Inferior parietal cortex (tissue), 1 donor: ENCODE results near the gene RAX2.
"Not testable (repeated sequence)": the region's sequence is repeated elsewhere in the genome, so short reads cannot be mapped to it uniquely, and the experiment has no call there.

ENCODE experiments used
- DNase-seq: peaks from one replicate; pipeline ENCODE4 v3.0.0-alpha.2; 2016; ENCODE audit errors: extremely low spot score

RAX2 gene

GRCh38 chr19:3760871-3761361 lies 11.1 kb downstream of the RAX2 start:
- no peak for DNase-seq

GRCh38 chr19:3759482-3760254 lies 12.4 kb downstream of the RAX2 start:
- DNase-seq: no peak

- not testable (repeated sequence) for DNase-seq
Measured at GRCh38 chr19:3758297-3758696, 13.7 kb downstream of the RAX2 start.

- not testable (repeated sequence) for DNase-seq
Measured at GRCh38 chr19:3757705-3758104, 14.3 kb downstream of the RAX2 start.

- DNase-seq: no peak
Measured at GRCh38 chr19:3753631-3754410, 18.2 kb downstream of the RAX2 start.

- no peak for DNase-seq
Measured at GRCh38 chr19:3752492-3752891, 19.5 kb downstream of the RAX2 start.

GRCh38 chr19:3751236-3751635 lies 20.8 kb downstream of the RAX2 start:
- DNase-seq: no peak

GRCh38 chr19:3750211-3750610 lies 21.8 kb downstream of the RAX2 start:
- DNase-seq: no peak

- no peak for DNase-seq
Measured at GRCh38 chr19:3748965-3749364, 23.1 kb downstream of the RAX2 start.

- no peak for DNase-seq
Measured at GRCh38 chr19:3746371-3747056, 25.5 kb downstream of the RAX2 start.

GRCh38 chr19:3745363-3746045 lies 26.5 kb downstream of the RAX2 start:
- DNase-seq: no peak

GRCh38 chr19:3743486-3743885 lies 28.5 kb downstream of the RAX2 start:
- no peak for DNase-seq

- no peak for DNase-seq
Measured at GRCh38 chr19:3740431-3740830, 31.6 kb downstream of the RAX2 start.

GRCh38 chr19:3738477-3739220 lies 33.4 kb downstream of the RAX2 start:
- no peak for DNase-seq

GRCh38 chr19:3737487-3738205 lies 34.4 kb downstream of the RAX2 start:
- no peak for DNase-seq

- DNase-seq: no peak
Measured at GRCh38 chr19:3736106-3736724, 35.8 kb downstream of the RAX2 start.

- no peak for DNase-seq
Measured at GRCh38 chr19:3734310-3734600, 37.8 kb downstream of the RAX2 start.

GRCh38 chr19:3733549-3734309 lies 38.3 kb downstream of the RAX2 start:
- no peak for DNase-seq

GRCh38 chr19:3732108-3732507 lies 39.9 kb downstream of the RAX2 start:
- no peak for DNase-seq
